ENCODE data around the gene PPM1N.

GRCh38 chr19:45464852-45465441 is 33.3 kb upstream of the PPM1N start:
- TF ChIP-seq POLR2A (IDR thresholded peaks at IDR 0.05; ENCODE audit: low read length) = no peak
- TF ChIP-seq GATA1 (IDR thresholded peaks at IDR 0.05; ENCODE audit: low read depth, low read length) = no peak

Data from erythroblast (primary cell).